NCI-H345 treated with DMSO at 0.1 percent for 48 hours (cell line): ENCODE data around the gene MTMR12.

Experiments
- DNase-seq: peaks from one replicate; lab custom pipeline; 2025; ENCODE audit not compliant: unreplicated experiment; lab: John Stamatoyannopoulos, UW

The MTMR12 gene

GRCh38 chr5:32201122-32201753 lies 111.5 kb downstream of the MTMR12 start:
- no peak for DNase-seq

DNA sequence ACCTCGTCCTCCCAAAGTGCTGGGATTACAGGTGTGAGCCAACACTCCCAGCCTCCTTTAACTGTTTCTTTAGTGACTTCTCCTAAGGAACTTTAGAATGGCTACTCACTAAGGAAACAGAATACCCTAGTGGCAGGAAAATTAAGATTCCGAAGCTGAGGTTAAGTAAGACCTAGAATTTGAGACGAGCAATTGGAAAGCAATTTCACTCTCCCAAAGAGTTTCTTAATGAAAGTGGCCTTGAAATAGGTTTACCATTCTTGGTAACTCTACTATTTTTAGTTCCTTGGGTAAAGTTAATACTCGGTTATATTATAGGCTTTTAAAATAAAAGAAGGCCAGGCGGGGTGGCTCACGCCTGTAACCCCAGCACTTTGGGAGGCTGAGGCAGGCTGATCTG lies 115.7 kb downstream of the MTMR12 start:
- no peak for DNase-seq

GRCh38 chr5:32195265-32195664 lies 117.5 kb downstream of the MTMR12 start:
- DNase-seq = no peak

GRCh38 chr5:32193591-32193990 lies 119.1 kb downstream of the MTMR12 start:
- DNase-seq = peak; percentile 98

DNA sequence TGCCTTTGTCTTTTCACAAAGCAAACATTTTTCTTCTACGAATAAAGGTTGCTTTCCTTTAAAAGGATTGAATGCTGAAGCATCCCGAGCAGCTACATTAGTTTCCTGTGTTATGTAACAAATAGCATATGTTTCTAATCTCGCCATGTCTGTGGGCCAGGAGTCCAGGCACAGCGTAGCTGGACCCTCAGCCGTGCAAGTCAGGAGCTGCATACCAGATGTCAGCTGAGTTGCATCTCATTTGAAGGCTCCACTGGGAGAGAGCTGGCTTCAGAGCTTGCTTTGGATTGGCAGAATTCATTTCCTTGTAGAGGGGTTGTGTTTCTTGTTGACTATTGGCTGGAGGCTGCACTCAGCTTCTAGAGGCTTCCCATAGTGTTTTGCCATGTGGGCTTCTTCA lies 122.6 kb downstream of the MTMR12 start:
- DNase-seq = no peak

DNA sequence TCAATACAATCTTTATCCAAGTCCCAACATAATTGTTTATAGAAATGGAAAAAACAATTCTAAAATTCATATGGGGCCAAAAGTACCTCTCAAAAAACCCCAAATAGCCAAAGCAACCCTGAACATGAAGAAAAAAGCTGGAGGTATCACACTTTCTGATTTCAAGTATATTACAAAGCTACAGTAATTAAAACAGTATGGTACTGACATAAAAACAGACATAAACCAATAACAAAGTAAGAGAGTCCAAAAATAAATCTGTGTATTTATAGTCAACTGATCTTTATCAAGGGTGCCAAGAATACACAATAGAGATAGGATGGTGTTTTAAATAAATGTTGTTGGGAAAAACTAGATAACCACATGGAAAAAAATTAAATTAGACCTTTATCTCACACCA lies 125.1 kb downstream of the MTMR12 start:
- DNase-seq = no peak

DNA sequence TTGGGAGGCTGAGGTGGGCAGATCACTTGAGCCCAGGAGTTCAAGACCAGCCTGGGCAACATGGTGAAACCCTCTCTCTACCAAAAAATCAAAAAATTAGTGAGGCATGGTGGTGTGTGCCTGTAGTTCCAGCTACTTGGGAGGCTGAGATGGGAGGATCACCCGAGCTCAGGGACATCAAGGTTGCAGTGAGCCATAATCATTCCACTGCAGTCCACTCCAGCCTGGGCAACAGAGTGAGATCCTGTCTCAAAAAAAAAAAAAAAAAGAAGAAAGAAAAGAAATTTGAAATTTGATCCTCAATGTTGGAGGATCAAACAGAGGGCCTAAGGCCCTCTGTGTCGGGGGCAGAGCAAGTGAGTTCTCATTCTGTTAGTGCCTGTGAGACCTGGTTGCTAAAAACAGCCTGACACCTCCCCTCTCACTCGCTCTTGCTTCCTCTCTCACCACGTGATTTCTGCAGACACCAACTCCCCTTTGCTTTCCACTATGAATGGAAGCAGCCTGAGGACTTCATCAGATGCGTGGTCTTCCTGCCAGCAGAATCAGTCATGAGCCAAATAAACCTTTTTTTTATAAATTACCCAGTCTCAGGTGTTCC lies 130.2 kb downstream of the MTMR12 start:
- no peak for DNase-seq
